Gastrocnemius medialis (tissue), 4 donors: ENCODE results near the gene CERS5. TPM values are rescaled to one million over a fixed set of nuclear protein-coding genes. Genes with fewer than 3 reads are reported as not detected.

Experiments used
- ATAC-seq, 2 donors: fragments of 150-250 bp; one replicate each; pipeline ENCODE4 v1.9.1; 2016
- DNase-seq, 2 donors: peaks; one replicate each; pipeline ENCODE4 v3.0.0-alpha.2; 2019
- H3K27ac ChIP-seq, 4 donors: fragments of 200-600 bp; sonication (generic); 1 replicate in 1 of 4; 2 replicates in 3 of 4; pipeline ENCODE4 v1.5.1; 2016 to 2018; ENCODE audit warnings: mild to moderate bottlenecking in 2 of 4, moderate library complexity in 1 of 4
- H3K27me3 ChIP-seq, 3 donors: fragments of 200-600 bp; sonication (generic) in 2 of 3; 1 replicate in 1 of 3; 2 replicates in 2 of 3; pipeline versions ENCODE4 v1.5.1 to v1.6.0; 2016 to 2019; ENCODE audit warnings: mild to moderate bottlenecking in 1 of 3, moderate library complexity in 1 of 3
- H3K36me3 ChIP-seq, 2 donors: fragments of 200-600 bp; sonication (generic) in 1 of 2; one replicate each; pipeline ENCODE4 v1.5.1; 2017 to 2018
- H3K4me1 ChIP-seq, 2 donors: fragments of 200-600 bp; sonication (generic) in 1 of 2; one replicate each; pipeline ENCODE4 v1.5.1; 2016 to 2017; ENCODE audit warnings: mild to moderate bottlenecking in 2 of 2
- H3K4me3 ChIP-seq, 4 donors: fragments of 200-600 bp; sonication (generic) in 3 of 4; 1 replicate in 1 of 4; 2 replicates in 3 of 4; pipeline ENCODE4 v1.5.1; 2016 to 2019; ENCODE audit warnings: mild to moderate bottlenecking in 2 of 4
- H3K9me3 ChIP-seq, 3 donors: fragments of 200-600 bp; sonication (generic) in 2 of 3; 1 replicate in 1 of 3; 2 replicates in 2 of 3; pipeline ENCODE4 v1.5.1; 2016 to 2019
- POLR2A ChIP-seq, 2 donors: fragments of 450-650 bp; IDR thresholded peaks; one replicate each; pipeline ENCODE4 v1.6.1; 2017; ENCODE audit warnings: antibody characterized with exemption in 2 of 2, mild to moderate bottlenecking in 2 of 2, moderate library complexity in 2 of 2
- in situ Hi-C, 4 donors: fragments of 200-750 bp; cut with MboI; loops; one replicate each; pipeline versions ENCODE4 v1.15.0 to v1.8.0; 2017; ENCODE audit warnings: low sequenced_read_pairs in 4 of 4
- intact Hi-C: fragments of 100-400 bp; cut with DNase I; formaldehyde crosslinking; loops from one replicate; pipeline ENCODE4 v1.15.1; 2023; ENCODE audit warnings: low total_unique reads
- total RNA-seq, 4 donors: library from RNA; depleted of rRNA; stranded (reverse); fragments of >200 nt; gene quantifications; one replicate each; pipeline versions ENCODE4 v1.1.0 to v1.2.3, GENCODE V29; 2016
- TF ChIP-seq, protein P1 (sequence below), 5 experiments: fragments of 450-650 bp in 3 of 5; fragments of 200-600 bp in 2 of 5; sonication (generic) in 2 of 5; IDR thresholded peaks in 4 of 5; conservative IDR thresholded peaks in 1 of 5; 1 replicate in 4 of 5; 2 replicates in 1 of 5; pipeline ENCODE4 v1.5.1; 2016 to 2019; ENCODE audit warnings: antibody characterized with exemption in 5 of 5, mild to moderate bottlenecking in 3 of 5, moderate library complexity in 3 of 5

CERS5 gene
- total RNA-seq, 4 donors from 2014 or later: 5.4 to 9.2 (median 7.3) TPM

DNA sequence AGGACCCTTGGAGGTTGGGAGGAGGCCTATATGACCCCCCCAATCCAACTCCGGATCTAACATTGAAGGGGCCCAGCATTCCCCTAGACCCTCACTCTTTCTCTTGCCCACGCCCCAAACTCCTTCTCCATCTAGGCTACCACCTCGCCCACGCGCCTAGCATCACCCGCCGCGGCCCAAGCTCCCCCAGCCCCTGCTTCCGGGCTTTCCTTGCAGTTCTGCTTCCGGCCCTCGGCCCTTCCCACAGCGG lies 445 bp downstream of the CERS5 start:
- in situ Hi-C loops: loop anchor here in 1 of 4 donors (10.0 kb wide), 1 partner anchor 62 kb away; the partner anchor contains the start of gene GPD1
- no peak for TF ChIP-seq POLR2A (IDR thresholded peaks at IDR 0.05)
- TF ChIP-seq, protein P1, sequence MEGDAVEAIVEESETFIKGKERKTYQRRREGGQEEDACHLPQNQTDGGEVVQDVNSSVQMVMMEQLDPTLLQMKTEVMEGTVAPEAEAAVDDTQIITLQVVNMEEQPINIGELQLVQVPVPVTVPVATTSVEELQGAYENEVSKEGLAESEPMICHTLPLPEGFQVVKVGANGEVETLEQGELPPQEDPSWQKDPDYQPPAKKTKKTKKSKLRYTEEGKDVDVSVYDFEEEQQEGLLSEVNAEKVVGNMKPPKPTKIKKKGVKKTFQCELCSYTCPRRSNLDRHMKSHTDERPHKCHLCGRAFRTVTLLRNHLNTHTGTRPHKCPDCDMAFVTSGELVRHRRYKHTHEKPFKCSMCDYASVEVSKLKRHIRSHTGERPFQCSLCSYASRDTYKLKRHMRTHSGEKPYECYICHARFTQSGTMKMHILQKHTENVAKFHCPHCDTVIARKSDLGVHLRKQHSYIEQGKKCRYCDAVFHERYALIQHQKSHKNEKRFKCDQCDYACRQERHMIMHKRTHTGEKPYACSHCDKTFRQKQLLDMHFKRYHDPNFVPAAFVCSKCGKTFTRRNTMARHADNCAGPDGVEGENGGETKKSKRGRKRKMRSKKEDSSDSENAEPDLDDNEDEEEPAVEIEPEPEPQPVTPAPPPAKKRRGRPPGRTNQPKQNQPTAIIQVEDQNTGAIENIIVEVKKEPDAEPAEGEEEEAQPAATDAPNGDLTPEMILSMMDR (IDR thresholded peaks at IDR 0.05 in 4 of 5, conservative IDR thresholded peaks at IDR 0.05 in 1 of 5): no peak
- Histone ChIP-seq H3K27ac (peak overlapping the region; percentile 80 to 91 (median 87)), H3K36me3 (no peaks in the 10 kb centered on the region), H3K4me3 (peak overlapping the region; percentile 74 to 99 (median 92)), H3K27me3 (no peaks in the 10 kb centered on the region), H3K9me3 (no peaks in the 10 kb centered on the region), H3K4me1 (peaks cover 5 to 9% of the 10 kb centered on the region in 2 donors)
- intact Hi-C loops: loop anchor here (1.0 to 5.0 kb wide), 4 partner anchors 39 to 139 kb away; partner anchors contain the start of genes RACGAP1 and SMARCD1
- peak in 1 of 2 donors; percentile 15 for ATAC-seq
- no peak for DNase-seq

DNA sequence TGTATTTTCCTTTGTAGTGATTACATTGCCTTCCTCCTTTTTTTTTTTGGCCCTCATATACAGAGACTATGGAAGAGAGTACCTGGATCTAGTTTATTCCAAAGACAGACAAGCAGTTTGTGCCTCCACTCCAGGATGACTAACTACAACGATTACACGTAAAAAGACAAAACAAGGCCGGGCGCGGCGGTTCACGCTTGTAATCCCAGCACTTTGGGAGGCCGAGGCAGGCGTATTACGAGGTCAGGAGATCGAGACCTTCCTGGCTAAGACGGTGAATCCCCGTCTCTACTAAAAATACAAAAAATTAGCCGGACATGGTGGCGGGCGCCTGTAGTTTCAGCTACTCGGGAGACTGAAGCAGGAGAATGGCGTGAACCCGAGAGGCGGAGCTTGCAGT lies 2.2 kb downstream of the CERS5 start:
- H3K4me1 ChIP-seq: peaks cover 5 to 9% of the 10 kb centered on the region in 2 donors
- DNase-seq: no peak
- TF ChIP-seq POLR2A (IDR thresholded peaks at IDR 0.05): no peak
- TF ChIP-seq, protein P1 (IDR thresholded peaks at IDR 0.05 in 4 of 5, conservative IDR thresholded peaks at IDR 0.05 in 1 of 5): no peak
- no peaks in the 10 kb centered on the region for H3K9me3 ChIP-seq
- in situ Hi-C loops (loop anchor here in 1 of 4 donors (10.0 kb wide), 1 partner anchor 60 kb away; the partner anchor contains the start of gene GPD1), intact Hi-C loops (loop anchor here (5.0 kb wide), 2 partner anchors 38 to 138 kb away; partner anchors contain the start of gene RACGAP1)
- H3K4me3 ChIP-seq: no peak overlapping the region
- no peak overlapping the region for H3K27ac ChIP-seq
- ATAC-seq: no peak
- H3K36me3 ChIP-seq: no peaks in the 10 kb centered on the region
- H3K27me3 ChIP-seq: no peaks in the 10 kb centered on the region

DNA sequence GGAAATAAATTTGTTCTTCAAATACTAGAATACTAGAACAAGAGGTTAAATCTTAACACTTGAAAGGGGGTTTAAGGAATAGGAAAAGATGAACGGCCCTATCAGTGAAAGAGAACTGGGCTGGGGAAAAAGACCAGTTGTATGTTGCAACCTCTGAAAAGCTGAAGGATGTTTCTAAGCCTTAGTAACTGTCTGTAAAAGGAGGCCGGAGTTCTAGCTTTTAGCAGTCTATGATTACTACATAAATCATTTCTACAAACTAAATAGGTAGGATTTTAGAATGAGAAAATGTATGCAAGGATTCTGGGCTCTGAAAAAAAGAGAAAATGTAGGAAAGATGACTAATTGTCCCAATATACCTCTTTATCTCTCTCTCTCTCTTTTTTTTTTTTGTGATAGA lies 4.9 kb downstream of the CERS5 start:
- DNase-seq: no peak
- Histone ChIP-seq H3K9me3 (no peaks in the 10 kb centered on the region), H3K27me3 (no peaks in the 10 kb centered on the region), H3K36me3 (no peaks in the 10 kb centered on the region), H3K4me1 (peaks cover 5 to 9% of the 10 kb centered on the region in 2 donors), H3K27ac (no peak overlapping the region), H3K4me3 (no peak overlapping the region)
- TF ChIP-seq, protein P1 (IDR thresholded peaks at IDR 0.05 in 4 of 5, conservative IDR thresholded peaks at IDR 0.05 in 1 of 5): no peak
- TF ChIP-seq POLR2A (IDR thresholded peaks at IDR 0.05): no peak
- no peak for ATAC-seq
- intact Hi-C loops: no loop called here
- in situ Hi-C loops: loop anchor here in 1 of 4 donors (10.0 kb wide), 1 partner anchor 57 kb away; the partner anchor contains the start of gene GPD1

DNA sequence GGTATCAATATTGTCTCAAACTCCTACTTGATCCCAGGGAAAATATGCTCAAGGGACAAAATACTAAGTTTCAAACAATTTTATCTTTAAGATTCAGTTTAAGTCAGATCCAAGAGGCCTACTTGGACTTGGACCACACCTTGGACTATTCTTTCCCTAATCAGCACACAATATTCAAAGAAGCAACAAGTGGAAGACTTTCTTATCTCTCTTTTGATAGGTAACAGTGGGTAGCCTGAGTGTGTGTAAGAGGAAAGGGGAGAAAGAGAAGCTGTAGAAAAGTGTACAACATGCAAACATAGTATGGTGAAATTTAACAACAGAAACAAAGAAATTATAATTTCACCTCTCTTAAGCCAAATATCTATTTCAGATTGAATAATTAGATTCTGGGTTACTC lies 6.5 kb downstream of the CERS5 start:
- intact Hi-C loops: no loop called here

More for the DNA sequence above, 6.5 kb downstream of the CERS5 start:
- H3K4me3 ChIP-seq: no peak overlapping the region
- DNase-seq: no peak
- H3K9me3 ChIP-seq: no peaks in the 10 kb centered on the region
- H3K27me3 ChIP-seq: no peaks in the 10 kb centered on the region
- in situ Hi-C loops: loop anchor here in 1 of 4 donors (10.0 kb wide), 1 partner anchor 56 kb away; the partner anchor contains the start of gene GPD1
- TF ChIP-seq, protein P1 (IDR thresholded peaks at IDR 0.05 in 4 of 5, conservative IDR thresholded peaks at IDR 0.05 in 1 of 5): no peak
- no peak for TF ChIP-seq POLR2A (IDR thresholded peaks at IDR 0.05)
- ATAC-seq: no peak
- no peaks in the 10 kb centered on the region for H3K4me1 ChIP-seq
- no peaks in the 10 kb centered on the region for H3K36me3 ChIP-seq
- H3K27ac ChIP-seq: no peak overlapping the region
